GM19240 (cell line): Measurements from ENCODE around the gene TIGD3.

Experiments
- DNase-seq: peaks from one replicate; pipeline ENCODE4 v3.0.0; 2011; ENCODE audit warnings: low spot score; ENCODE audit not compliant: insufficient read length

The TIGD3 gene

DNA sequence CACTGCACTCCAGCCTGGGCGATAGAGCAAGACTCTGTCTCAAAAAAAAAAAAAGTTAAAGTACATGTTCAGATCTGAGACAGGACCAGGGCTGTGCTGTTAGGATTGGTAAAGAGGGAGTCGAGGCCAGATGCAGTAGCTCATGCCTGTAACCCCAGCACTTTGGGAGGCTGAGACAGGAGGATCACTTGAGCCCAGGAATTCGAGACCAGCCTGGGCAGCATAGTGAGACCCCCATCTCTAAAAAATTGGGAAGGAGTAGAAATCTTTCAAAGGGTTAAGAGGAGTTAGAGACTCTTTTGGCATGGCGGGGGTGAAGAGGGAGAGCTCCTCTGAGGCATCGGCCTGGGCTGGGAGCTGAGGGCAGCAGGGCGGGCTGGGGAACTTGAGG lies 16.1 kb downstream of the TIGD3 start:
- DNase-seq = no peak

DNA sequence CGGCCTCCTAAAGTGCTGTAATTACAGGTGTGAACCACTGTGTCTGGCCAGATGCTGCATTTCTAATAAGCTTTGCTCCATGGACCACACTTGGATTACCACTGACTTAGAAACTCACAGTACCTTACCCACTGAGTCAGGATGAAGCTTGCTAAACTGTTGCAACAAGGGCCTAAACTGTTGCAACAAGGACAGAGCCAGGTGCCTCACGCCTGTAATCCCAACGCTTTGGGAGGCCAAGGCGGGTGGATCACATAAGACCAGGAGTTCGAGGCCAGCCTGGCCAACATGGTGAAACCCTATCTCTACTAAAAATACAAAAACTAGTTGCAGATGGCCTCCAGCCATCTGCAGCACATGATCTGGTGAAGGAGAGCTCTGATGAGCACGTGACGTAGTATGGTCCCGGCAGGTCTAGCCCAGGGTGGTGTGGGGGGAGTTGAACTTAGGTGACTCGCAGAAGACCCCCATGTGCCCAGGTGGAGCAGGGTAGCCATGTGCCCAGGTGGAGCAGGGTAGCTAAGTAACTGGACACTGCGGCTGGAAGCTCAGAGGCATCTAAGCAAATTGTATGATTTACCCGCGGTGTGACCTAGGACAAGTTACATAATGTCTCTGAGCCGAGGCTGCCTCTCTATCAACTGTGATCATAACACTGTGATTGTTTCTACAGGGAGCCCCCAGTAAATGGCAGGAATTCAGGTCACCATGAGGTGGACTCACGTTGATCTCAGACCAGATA lies 19.5 kb downstream of the TIGD3 start:
- no peak for DNase-seq

DNA sequence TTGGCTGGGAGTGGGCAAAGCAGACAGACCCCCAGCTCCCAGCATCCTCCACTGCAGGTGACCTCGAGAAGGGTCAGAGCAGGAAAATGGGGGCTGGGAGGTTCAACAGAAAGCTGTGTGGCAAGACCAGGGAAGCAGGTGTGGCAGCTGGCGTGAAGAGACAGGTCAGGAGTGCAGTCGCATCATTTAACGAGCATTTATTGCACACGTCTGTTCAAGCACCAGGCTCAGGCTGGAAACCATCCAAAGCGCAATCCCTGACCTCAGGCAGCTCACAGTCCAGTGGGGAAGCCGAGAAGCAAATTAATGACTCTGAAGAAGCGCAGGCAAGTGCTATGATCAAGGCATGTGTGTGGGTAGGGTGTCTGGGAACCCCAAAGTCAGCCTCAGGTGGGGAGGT lies 20.5 kb downstream of the TIGD3 start:
- no peak for DNase-seq

DNA sequence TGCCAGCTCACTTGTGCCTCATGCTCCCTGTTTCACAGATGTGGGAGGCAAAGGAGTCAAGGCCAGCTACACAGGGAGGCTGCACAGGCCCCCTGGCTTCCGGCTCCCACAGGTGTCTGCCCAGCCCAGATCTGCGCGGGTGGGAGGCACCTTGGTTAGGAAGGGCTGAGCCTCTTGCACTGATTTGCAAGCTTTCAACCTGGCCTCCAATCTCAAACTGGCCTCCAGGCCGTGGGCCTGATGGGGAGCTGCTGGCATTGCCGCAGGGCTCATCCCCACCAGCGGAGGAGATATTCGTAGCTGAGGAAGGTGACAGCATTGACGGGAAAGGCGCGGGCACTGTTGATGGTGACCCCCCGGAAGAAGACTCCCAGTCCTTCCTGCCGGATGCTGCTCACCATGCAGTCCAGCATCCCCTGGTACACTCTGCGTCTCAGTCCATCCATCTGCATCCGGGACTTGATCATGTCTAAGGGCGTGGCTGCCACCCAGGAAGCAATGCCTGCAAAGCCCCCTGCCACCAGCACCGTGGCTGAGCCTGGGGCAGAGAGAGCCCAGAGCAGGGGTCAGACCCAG lies 21.7 kb downstream of the TIGD3 start:
- no peak for DNase-seq

DNA sequence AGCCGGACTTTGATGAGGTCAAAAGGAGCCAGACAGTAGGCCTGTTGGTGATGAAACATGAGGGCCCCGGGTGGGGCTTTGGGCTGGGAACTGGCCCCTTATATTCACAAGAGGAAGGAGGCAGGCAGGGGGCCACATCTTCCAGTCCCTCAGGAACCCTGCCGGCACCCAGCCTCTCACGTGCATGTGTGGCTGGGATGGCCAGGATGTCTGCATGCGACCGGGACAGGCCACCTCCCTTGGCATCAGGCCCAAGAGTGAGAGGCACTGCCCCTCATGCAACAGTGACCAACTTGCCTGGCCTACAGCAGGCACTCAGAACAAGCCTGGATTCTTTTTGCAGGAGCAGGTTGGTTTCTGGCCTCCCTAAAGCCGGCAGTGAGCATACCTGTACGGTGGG lies 22.5 kb downstream of the TIGD3 start:
- no peak for DNase-seq

DNA sequence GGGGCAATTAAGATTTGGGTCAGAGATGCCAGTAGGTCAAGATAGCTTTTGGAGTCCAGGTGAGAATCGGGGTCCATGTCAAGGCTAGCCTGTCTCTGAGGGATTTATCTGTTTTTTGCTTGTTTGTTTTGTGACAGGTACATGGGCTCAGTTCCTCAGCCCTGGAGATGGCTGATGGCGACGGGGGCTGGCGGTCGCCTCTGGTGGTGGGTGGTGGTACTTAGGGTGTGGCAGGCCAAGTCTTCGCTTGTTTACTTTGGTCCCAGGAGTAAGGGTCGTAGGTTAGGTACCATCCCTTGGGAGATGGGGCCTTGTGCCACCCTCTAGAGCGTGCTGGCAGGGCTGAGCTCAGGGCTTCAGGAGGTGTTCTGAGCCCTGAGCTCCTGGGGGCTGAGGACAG lies 23.2 kb downstream of the TIGD3 start:
- DNase-seq = no peak

DNA sequence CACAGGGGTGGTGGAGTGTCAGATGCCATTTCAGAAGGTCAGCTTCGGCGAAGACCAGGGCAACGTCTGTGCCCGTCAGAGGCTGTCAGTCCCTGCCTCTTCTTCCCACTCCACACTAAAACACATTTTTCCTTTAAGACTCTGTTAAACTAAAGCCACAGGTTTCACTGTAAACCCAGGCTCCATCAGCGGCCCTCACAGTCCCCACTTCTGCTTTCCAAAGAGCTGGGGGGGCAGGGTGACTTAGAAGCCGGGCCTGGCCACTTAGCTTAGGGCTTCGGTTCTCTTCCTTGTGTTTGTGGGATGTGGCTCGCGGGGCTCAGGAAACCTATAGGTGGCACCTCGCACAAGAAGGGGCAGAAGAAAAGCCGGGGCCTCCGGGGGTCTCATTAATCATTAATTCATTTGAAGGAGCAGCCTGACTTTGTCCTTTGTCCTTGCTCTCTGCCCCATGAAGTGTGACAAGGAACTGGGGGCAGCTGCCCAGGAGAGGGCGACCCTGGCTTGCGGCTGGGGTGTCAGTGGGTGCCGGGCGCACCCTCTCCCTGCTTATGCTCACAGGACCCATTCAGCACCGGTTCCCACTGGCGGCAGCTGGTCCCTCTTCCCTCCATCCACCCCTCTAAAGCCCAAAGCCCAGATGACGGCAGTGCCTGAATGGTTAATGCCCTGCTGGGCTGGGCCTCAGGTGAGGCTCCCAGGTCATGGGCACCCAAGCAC lies 23.8 kb downstream of the TIGD3 start:
- no peak for DNase-seq

DNA sequence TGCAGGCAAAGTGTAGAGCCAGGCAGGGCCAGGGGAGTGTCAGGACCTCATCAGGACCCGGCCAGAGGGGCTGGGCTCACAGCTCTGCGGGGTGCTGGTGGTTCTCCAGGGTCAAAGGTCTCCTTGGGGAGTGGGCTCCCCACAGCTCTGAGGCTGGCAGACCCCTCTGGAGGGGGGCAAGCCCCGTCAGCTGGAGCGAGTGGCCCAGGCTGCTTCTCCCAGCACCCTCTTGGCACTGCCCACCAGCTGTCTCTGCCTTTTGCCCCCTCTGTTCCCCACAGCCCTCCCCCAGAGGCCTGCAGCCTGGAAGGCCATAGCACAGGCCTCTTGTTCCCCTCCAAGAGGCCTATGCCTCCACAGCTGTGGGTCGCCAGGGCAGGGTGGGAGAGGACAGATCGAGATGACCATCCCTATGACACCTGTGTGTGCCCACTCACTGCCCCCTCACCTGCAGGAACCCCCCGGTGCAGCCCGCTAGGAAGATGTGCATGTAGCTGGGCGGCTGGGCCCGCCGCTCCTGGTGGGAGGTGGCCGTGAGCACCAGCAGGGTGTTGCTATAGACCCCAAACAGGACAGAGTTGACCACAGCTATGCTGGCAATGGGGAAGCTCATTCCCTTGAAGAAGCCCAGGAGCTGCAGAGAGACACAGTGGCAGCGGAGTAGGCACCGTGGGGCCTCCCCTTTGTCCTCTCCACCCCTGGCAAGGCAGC lies 24.5 kb downstream of the TIGD3 start:
- no peak for DNase-seq

DNA sequence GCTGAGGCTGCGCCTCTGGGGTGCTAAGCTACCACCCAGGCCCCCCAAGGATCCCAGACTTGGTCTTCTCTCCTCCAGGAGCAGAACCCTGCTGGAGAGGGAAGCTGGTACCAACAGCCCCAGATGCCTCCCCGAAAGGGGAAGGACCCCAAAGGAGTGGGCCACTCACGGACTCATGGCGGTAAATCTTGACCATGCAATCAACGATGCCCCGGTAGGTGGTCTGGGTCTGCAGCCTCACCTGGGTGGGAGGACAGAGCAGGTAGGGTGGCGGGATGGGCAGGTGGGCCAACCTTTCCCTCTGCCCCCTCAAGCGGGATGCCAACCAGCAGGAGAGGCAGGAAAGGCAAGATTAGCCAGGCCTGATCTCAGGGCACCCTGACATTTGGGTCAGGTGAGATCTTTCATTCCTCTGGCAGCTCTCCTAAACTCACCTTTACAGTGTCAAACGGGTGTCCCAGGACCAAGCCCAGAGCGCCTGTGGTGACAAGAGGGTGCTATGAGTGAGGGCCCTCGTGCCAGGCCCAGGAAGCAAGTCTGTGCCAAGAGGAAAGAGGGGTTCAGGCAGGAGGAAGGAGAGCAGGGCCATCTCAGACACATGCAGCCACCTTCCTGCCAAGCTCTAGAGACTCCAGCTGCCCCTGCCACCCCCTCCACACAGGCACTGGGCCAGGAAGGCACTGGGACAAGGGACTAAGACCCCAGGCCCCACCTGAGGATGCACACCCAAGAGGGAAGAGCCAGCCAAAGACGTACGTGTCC lies 25.3 kb downstream of the TIGD3 start:
- no peak for DNase-seq

DNA sequence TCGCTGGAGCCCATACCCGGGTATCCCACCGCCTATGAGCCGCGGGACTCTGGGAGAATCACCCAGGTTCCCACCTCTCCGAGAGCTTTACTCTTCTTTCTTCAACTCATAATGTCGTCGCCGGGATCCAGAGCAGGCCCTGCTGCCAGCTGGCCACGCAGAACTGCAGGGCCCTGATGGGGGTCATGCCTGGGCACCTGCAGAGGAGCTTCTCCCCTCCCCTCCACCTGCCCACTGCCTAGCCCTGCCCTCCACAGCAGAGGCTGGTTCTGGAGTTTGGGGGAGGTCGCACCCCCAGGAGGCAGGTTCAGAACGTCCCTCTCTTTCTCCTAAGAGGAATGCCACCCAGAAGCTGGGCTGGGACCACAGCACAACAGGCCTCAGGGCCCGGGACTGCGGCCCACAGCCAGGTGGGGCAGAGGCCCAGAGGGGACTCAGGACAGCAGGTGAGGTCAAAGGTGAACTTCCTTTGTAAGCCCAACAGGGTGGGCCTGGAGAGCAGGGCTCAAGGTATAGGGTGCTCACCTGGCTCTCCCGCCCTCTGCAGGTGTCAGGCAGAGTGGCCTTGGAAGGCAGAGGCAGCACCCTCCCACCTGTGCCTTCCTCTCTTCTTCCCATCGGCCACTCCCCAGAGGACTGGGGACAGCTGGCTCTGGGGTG lies 26.0 kb downstream of the TIGD3 start:
- DNase-seq = no peak

DNA sequence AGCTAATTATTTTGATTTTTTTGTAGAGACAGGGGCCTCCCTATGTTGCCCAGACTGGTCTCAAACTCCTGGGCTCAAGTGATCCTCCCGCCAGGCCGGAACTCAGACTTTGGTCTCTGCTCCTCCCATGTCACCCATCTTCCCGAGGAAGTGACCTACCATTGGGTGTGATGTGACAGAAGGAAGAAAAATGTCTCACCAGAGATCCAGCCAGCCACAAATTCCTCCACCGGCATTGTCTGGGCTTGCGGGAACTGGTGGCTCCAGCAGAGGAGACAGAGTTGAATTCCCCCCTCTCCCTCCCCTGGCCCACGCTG lies 27.1 kb downstream of the TIGD3 start:
- no peak for DNase-seq

DNA sequence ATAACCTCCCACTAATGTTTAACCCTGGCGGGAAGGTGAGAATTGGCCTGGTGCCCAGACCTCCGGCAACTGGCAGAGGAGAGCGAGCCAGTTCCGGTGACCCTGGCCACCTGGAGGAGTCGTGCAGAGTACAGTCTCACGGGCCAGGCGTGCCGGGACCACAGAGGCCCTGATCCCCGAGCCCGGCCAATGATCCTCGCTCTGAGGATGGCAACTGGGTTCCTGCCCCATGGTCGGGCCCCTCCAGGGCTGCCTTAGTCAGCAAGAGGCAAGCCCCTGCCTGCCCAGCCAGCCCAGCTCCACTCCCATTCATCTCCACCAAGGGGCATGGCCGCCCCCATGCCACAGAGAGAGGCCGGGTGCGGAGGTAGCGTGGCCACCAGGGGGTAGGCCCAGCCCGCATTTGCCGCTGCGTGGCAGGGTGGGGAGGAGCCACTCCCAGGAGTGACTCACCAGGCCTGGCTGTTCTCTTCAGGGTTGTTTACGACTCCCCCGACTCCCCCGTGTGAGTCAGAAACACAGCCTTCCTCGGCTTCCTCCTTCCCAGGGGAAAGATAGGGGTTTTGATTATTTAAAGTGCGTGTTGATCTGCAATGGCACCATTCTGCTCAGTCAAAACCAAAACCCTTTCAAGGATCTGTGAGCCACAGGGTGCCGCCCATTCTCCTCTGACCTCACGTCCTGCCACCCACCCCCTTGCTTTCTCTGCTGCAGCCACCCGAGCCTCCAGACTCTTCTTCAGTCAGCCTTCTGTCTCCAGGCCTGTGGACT lies 27.7 kb downstream of the TIGD3 start, which contains the start of gene SLC25A45:
Gene SLC25A45 (minus strand): TSS at position 614 of the 771 bp plus-strand sequence. CDS start 695 bp downstream, outside the sequence.
- DNase-seq = peak; percentile 55

DNA sequence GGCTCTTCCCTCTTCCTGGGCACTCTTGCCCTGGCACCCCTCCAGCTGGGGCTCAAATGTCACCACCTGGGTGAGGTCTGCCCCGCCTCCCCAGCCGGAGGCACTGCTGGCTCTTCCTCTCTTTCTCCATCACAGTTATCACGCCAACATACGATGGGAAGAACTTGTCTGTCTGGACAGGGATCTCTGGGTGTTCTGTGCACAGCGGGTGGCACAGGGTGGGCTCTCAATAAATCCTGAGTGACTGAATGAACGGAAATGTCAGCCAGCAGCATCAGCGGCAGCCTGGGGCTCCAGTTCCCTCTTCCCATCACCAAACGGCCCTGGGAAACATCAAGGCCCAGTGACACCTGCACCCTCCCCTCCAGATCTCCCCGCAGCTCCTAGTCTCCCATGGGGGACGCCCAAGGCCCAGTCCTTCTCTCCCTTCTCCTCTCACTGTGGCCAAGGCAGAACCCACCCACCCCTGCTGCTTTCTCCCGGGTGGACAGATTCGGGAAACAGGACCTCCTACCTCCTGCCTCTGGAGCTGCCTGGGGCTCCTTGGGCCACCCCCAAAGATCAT lies 28.3 kb downstream of the TIGD3 start:
- no peak for DNase-seq

DNA sequence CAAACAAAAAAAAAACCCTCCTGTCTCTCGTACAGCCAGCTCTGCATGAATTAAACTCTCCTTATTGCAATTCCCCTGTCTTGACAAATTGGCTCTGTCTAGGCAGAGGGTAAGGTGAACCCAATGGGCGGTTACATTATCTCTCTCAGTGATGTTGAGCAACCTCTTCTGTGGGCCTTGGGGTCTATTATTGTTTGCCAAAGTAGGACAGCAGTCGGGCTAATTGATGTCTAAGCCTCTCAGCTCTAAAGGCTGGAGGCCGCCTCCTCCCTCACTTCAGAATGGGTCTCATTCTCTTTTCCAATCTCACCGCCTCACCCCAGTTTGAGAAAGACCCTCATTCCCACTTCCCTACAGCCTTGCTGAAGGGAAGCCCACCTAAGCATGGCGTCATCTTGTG lies 29.2 kb downstream of the TIGD3 start:
- no peak for DNase-seq

DNA sequence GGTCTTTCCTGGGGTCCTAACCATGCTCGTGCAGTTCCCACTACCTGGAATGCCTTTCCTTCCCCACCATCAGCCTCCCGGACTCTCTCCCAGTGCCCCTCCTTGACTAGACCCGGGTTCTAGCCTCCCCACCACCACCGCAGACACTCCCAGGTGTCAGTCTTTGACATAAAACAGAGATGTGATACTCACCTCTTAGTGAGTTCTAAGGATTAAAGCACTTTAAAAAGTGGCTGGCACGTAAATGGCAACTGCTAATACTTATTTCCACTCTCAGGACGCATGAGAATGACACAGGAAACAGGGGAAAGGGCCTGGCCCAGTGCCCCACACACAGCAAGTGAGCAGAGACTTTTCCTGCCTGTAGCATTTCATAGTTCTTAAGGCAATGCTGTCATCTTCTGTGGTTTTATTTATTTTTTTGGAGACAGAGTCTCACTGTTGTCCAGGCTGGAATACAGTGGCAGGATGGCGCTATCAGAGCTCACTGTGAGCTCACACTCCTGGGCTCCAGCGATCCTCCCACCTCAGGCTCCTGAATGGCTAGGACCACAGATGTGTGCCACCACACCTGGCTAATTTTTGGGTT lies 29.8 kb downstream of the TIGD3 start:
- DNase-seq = no peak

DNA sequence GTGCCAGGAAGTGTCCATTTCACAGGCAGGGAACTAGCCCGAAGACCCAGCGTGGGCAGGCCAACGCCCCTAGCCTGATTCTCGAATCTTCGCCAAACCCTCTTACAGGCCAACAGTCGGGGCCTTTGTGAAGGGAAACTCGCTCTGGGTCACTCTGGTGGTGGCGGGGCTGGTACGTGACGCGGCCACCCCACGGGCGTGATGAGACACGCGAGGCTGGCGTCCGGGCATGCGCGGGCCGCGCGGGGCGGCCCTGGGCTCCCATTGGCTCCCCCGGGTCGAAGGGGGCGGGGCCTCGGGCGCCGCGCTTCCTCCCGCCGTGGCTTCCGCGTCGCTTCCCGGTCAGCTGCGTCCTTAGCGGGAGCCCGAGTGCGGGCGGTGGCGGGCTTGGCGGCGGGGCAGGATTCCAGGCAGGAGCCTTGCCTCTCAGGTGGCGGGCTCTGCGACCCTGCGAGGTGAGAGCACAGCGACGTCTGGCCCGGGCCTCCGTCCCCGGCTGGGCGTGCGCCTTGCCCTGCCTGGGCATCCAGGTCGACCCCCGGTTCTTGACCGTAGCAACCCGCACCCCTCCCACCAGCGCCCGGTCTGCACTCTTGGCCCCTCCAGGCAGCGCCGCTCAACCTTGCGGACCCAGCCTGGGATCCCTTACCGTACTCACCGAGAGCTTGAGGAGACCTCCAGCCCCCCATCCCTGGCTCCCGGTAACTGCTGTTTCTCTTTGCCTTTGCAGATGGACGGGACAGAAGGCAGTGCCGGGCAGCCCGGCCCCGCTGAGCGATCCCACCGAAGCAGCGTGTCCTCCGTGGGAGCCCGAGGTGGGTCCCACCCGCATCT lies 32.0 kb downstream of the TIGD3 start, which contains the start of gene FRMD8:
Gene FRMD8 (plus strand): TSS at position 331 of the 834 bp plus-strand sequence. CDS start 400 bp downstream, at position 731.
- DNase-seq = peak; percentile 89

DNA sequence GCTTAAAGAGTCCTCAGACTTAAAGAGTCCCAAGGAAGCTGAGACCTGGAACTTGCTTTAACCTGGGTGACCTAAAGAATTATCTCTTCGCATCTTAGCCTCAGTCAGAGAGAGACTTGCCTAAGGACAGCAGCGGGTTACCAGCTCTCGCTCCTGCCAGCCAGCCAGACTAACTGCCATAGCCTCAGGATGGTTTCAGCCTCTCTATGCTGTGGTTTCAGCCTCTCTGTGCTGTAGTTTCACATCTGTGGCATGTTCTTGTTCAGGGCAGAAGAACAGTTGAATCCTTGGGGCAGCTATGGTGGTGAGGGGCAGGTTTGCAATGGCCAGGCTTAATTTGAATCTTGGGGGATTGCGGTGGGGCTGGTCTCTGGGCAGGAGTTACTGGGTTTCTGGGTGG lies 34.2 kb downstream of the TIGD3 start:
- DNase-seq = no peak

DNA sequence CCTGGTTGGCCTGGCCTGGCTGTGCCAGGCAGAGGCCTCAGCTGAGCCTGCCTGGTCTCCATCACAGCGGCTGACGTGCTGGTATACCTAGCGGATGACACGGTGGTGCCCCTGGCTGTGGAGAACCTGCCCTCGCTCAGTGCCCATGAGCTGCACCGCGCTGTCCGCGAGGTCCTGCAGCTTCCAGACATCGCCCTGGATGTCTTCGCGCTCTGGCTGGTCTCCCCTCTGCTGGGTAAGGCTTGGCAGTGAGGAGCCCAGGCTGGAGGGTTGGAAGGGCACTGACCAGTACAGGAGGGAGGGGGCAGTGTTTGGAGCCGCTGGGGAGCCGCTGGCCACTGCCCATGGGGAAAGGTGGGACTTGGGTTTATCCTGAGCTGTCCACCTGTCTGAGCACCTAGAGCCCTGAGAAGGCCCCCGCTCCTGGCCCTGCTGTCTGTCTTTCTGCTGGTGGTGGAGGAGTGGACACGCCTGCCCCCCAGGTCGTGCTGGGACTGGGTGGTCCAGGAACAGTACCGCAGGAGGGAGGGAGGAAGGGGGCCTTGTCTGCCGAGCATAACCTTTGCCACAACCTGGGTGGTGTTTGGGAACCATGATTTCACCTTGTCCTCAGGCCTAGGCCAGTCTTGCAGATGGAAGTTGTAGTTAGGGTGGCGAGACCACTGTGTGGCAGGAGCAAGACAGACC lies 34.9 kb downstream of the TIGD3 start:
- DNase-seq = no peak
